ENCODE results near the gene CAV1.

CAV1 gene

GRCh38 chr7:116532102-116532688, 7.4 kb downstream of the CAV1 start:
- no peak for DNase-seq

- DNase-seq: no peak
Observed at GRCh38 chr7:116534790-116535189, 10.0 kb downstream of the CAV1 start.

GRCh38 chr7:116535416-116535815, 10.6 kb downstream of the CAV1 start:
- DNase-seq: no peak

- no peak for DNase-seq
Observed at GRCh38 chr7:116538138-116538537, 13.3 kb downstream of the CAV1 start.

GRCh38 chr7:116539879-116540278, 15.0 kb downstream of the CAV1 start:
- no peak for DNase-seq

- no peak for DNase-seq
Observed at GRCh38 chr7:116540743-116541142, 15.9 kb downstream of the CAV1 start.

- DNase-seq: no peak
Observed at GRCh38 chr7:116541951-116542350, 17.1 kb downstream of the CAV1 start.

GRCh38 chr7:116542618-116543017, 17.8 kb downstream of the CAV1 start:
- no peak for DNase-seq

GRCh38 chr7:116543664-116544063, 18.8 kb downstream of the CAV1 start:
- DNase-seq: no peak

GRCh38 chr7:116544487-116544886, 19.7 kb downstream of the CAV1 start:
- no peak for DNase-seq

GRCh38 chr7:116545411-116545993, 20.7 kb downstream of the CAV1 start:
- no peak for DNase-seq

- DNase-seq: no peak
Observed at GRCh38 chr7:116546054-116546453, 21.2 kb downstream of the CAV1 start.

GRCh38 chr7:116546916-116547315, 22.1 kb downstream of the CAV1 start:
- DNase-seq: no peak

- DNase-seq: no peak
Observed at GRCh38 chr7:116547347-116547746, 22.5 kb downstream of the CAV1 start.

GRCh38 chr7:116548506-116548905, 23.7 kb downstream of the CAV1 start:
- no peak for DNase-seq

- DNase-seq: no peak
Observed at GRCh38 chr7:116549370-116549769, 24.5 kb downstream of the CAV1 start.

GRCh38 chr7:116551692-116552091, 26.9 kb downstream of the CAV1 start:
- no peak for DNase-seq

- DNase-seq: no peak
Observed at GRCh38 chr7:116552602-116553001, 27.8 kb downstream of the CAV1 start.

GRCh38 chr7:116553168-116553964, 28.5 kb downstream of the CAV1 start:
- no peak for DNase-seq

- DNase-seq: no peak
Observed at GRCh38 chr7:116554436-116554835, 29.6 kb downstream of the CAV1 start.

GRCh38 chr7:116554911-116555310, 30.1 kb downstream of the CAV1 start:
- DNase-seq: no peak

- DNase-seq: no peak
Observed at GRCh38 chr7:116557066-116557585, 32.3 kb downstream of the CAV1 start.

GRCh38 chr7:116557901-116558300, 33.1 kb downstream of the CAV1 start:
- no peak for DNase-seq

Measured in right forelimb (tissue), 1 donor.